Central memory CD8-positive, alpha-beta T cell (primary cell): ENCODE data around the gene HIRIP3.

Experiments
- ATAC-seq: fragments of 150-1000 bp; cut with Tn5 transposase; replicated peaks from 2 replicates; pipeline ENCODE4 v1.10.0; 2022; ENCODE audit warnings: mild to moderate bottlenecking, moderate FRiP score, moderate number of reproducible peaks; ENCODE audit not compliant: poor library complexity, severe bottlenecking; ENCODE audit errors: extremely low read depth
- DNase-seq, 2 donors: peaks; one replicate each; pipeline ENCODE4 v3.0.0; 2021; ENCODE audit warnings: low spot score in 2 of 2
- H3K27ac Mint-ChIP-seq: one replicate; pipeline ENCODE4 v1.8.0; 2022; ENCODE audit warnings: low read depth, mild to moderate bottlenecking, moderate library complexity, mixed read lengths
- H3K27me3 Mint-ChIP-seq: one replicate; pipeline ENCODE4 v1.8.0; 2022; ENCODE audit warnings: mixed read lengths
- H3K36me3 Mint-ChIP-seq: one replicate; pipeline ENCODE4 v1.8.0; 2022; ENCODE audit warnings: mild to moderate bottlenecking, moderate library complexity, mixed read lengths; ENCODE audit not compliant: insufficient read depth
- H3K4me1 Mint-ChIP-seq: one replicate; pipeline ENCODE4 v1.8.0; 2022; ENCODE audit warnings: mixed read lengths
- H3K4me3 Mint-ChIP-seq: one replicate; pipeline ENCODE4 v1.8.0; 2022; ENCODE audit warnings: mild to moderate bottlenecking, moderate library complexity, mixed read lengths
- H3K9me3 Mint-ChIP-seq: one replicate; pipeline ENCODE4 v1.8.0; 2022; ENCODE audit warnings: mixed read lengths

Gene HIRIP3

GRCh38 chr16:29990883-29991570, 4.4 kb downstream of the HIRIP3 start:
- H3K27ac Mint-ChIP-seq, result no peak overlapping the region
- no peak for DNase-seq
- ATAC-seq, result no peak
- H3K27me3 Mint-ChIP-seq, result no peaks in the 10 kb centered on the region
- H3K36me3 Mint-ChIP-seq, result peaks cover 25% of the 10 kb centered on the region
- no peaks in the 10 kb centered on the region for H3K9me3 Mint-ChIP-seq
- peaks cover 20% of the 10 kb centered on the region for H3K4me1 Mint-ChIP-seq
- H3K4me3 Mint-ChIP-seq, result no peak overlapping the region

DNA sequence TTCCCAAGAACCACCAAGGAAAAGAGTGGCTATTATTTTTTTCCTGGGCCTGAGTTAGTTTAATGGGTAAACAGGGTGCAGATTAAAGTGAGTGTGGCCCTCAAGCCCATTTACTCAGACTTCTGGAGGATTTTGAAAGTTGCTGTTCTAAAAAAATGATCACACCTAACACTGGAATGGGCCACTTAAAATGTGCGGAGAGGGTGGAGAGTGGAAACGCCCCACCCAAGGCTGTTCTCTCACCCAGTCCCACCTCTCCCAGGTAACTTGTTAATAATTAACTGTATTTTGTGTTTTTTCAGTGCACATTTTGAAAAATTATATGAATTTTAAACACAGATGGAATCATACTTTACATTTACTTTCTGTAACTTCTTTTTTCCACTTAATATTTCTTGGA, 5.4 kb downstream of the HIRIP3 start:
- H3K36me3 Mint-ChIP-seq, result peaks cover 20% of the 10 kb centered on the region
- DNase-seq (no peak), ATAC-seq (no peak)
- H3K9me3 Mint-ChIP-seq, result no peaks in the 10 kb centered on the region
- H3K4me3 Mint-ChIP-seq, result no peak overlapping the region
- H3K27me3 Mint-ChIP-seq, result no peaks in the 10 kb centered on the region
- H3K27ac Mint-ChIP-seq, result no peak overlapping the region
- H3K4me1 Mint-ChIP-seq, result peaks cover 13% of the 10 kb centered on the region

DNA sequence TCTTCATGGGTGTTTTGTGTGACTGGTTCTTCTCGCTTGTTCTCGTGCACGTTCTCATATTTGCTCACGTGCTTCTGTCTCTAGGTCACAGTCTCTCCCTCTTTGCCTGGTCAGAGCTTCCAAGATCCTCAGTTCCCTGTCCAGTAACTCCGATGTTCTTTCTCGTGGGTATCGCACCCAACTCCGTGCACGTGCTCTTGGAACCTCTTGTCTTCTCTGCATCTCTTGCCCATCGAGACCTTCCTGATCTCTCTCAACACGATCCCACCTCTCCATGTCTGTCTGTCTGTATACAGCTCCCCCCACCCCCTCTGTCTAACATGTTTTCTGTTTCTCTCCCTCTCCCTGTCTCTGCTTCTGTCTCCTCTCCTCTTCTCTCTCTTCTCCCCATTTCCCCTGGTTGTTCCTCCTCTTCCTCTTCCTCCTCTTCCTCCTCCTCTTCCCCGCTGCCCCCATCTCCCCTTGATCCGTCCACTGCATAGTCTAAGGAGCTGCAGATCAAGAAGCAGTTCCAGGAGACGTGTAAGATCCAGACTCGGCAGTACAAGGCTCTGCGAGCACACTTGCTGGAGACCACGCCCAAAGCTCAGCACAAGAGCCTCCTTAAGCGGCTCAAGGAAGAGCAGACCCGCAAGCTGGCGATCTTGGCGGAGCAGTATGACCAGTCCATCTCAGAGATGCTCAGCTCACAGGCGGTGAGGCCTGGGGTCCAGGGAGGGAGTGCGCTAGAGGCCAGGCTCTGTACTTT, 6.1 kb downstream of the HIRIP3 start:
- Mint-ChIP-seq H3K9me3 (no peaks in the 10 kb centered on the region), H3K36me3 (peaks cover 22% of the 10 kb centered on the region), H3K27ac (peak overlapping the region; percentile 12), H3K4me3 (no peak overlapping the region), H3K27me3 (no peaks in the 10 kb centered on the region), H3K4me1 (peaks cover 5% of the 10 kb centered on the region)
- ATAC-seq (no peak), DNase-seq (no peak)

GRCh38 chr16:29988346-29989075, 6.9 kb downstream of the HIRIP3 start:
- DNase-seq (no peak), ATAC-seq (no peak)
- H3K27me3 Mint-ChIP-seq, result no peaks in the 10 kb centered on the region
- no peak overlapping the region for H3K4me3 Mint-ChIP-seq
- H3K9me3 Mint-ChIP-seq, result no peaks in the 10 kb centered on the region
- peaks cover 22% of the 10 kb centered on the region for H3K36me3 Mint-ChIP-seq
- H3K4me1 Mint-ChIP-seq, result peaks cover 3% of the 10 kb centered on the region
- H3K27ac Mint-ChIP-seq, result peak overlapping the region; percentile 12

DNA sequence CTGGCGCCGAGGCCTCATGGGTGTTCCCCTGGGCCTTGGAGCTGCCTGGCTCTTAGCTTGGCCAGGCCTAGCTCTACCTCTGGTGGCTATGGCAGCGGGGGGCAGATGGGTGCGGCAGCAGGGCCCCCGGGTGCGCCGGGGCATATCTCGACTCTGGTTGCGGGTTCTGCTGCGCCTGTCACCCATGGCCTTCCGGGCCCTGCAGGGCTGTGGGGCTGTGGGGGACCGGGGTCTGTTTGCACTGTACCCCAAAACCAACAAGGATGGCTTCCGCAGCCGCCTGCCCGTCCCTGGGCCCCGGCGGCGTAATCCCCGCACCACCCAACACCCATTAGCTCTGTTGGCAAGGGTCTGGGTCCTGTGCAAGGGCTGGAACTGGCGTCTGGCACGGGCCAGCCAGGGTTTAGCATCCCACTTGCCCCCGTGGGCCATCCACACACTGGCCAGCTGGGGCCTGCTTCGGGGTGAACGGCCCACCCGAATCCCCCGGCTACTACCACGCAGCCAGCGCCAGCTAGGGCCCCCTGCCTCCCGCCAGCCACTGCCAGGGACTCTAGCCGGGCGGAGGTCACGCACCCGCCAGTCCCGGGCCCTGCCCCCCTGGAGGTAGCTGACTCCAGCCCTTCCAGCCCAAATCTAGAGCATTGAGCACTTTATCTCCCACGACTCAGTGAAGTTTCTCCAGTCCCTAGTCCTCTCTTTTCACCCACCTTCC, 7.9 kb downstream of the HIRIP3 start:
- peaks cover 26% of the 10 kb centered on the region for H3K36me3 Mint-ChIP-seq
- no peak for ATAC-seq
- H3K27me3 Mint-ChIP-seq, result no peaks in the 10 kb centered on the region
- no peaks in the 10 kb centered on the region for H3K9me3 Mint-ChIP-seq
- no peak for DNase-seq
- H3K4me3 Mint-ChIP-seq, result no peak overlapping the region
- H3K4me1 Mint-ChIP-seq, result peaks cover 5% of the 10 kb centered on the region
- H3K27ac Mint-ChIP-seq, result peak overlapping the region; percentile 12

- DNase-seq, result no peak
- Mint-ChIP-seq H3K4me1 (peaks cover 5% of the 10 kb centered on the region), H3K9me3 (no peaks in the 10 kb centered on the region), H3K27me3 (no peaks in the 10 kb centered on the region), H3K4me3 (no peak overlapping the region), H3K36me3 (peaks cover 24% of the 10 kb centered on the region), H3K27ac (no peak overlapping the region)
- ATAC-seq, result no peak
Observed at GRCh38 chr16:29986931-29987330, 8.5 kb downstream of the HIRIP3 start.

DNA sequence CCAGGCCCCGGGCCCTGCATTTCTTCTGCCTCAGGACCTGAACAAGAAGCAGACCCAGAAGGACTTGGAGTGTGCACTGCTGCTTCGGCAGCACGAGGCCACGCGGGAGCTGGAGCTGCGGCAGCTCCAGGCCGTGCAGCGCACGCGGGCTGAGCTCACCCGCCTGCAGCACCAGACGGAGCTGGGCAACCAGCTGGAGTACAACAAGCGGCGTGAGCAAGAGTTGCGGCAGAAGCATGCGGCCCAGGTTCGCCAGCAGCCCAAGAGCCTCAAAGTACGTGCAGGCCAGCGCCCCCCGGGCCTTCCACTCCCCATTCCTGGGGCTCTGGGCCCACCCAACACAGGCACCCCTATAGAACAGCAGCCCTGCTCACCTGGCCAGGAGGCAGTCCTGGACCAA, 9.2 kb downstream of the HIRIP3 start:
- peaks cover 23% of the 10 kb centered on the region for H3K36me3 Mint-ChIP-seq
- H3K27ac Mint-ChIP-seq, result no peak overlapping the region
- H3K9me3 Mint-ChIP-seq, result no peaks in the 10 kb centered on the region
- ATAC-seq (no peak), DNase-seq (no peak)
- no peaks in the 10 kb centered on the region for H3K27me3 Mint-ChIP-seq
- H3K4me3 Mint-ChIP-seq, result no peak overlapping the region
- peaks cover 5% of the 10 kb centered on the region for H3K4me1 Mint-ChIP-seq

GRCh38 chr16:29985271-29985811, 10.1 kb downstream of the HIRIP3 start:
- Mint-ChIP-seq H3K4me1 (peaks cover 5% of the 10 kb centered on the region), H3K9me3 (no peaks in the 10 kb centered on the region), H3K27me3 (no peaks in the 10 kb centered on the region), H3K36me3 (peaks cover 25% of the 10 kb centered on the region), H3K27ac (no peak overlapping the region), H3K4me3 (no peak overlapping the region)
- ATAC-seq (no peak), DNase-seq (no peak)

DNA sequence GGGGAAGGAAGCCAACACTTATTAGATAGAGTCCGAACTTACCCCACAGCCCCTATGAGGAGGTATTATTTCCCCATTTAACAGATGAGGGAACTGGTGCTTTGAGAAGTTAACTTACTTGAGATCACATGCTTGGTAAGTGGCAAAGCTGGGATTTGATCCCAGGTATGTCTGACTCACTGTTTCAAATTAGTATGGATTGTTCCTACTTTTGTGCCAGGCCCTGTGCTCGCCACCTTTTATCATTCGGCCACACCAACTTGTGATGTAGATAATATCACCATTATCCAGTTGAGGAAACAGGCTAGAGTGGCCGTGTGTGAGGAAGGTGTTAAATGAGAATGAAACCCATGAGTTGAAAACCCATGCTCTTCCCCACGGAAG, 10.7 kb downstream of the HIRIP3 start:
- ATAC-seq (no peak), DNase-seq (no peak)
- H3K4me3 Mint-ChIP-seq, result no peak overlapping the region
- no peak overlapping the region for H3K27ac Mint-ChIP-seq
- no peaks in the 10 kb centered on the region for H3K9me3 Mint-ChIP-seq
- H3K27me3 Mint-ChIP-seq, result no peaks in the 10 kb centered on the region
- peaks cover 27% of the 10 kb centered on the region for H3K36me3 Mint-ChIP-seq
- H3K4me1 Mint-ChIP-seq, result peaks cover 5% of the 10 kb centered on the region

DNA sequence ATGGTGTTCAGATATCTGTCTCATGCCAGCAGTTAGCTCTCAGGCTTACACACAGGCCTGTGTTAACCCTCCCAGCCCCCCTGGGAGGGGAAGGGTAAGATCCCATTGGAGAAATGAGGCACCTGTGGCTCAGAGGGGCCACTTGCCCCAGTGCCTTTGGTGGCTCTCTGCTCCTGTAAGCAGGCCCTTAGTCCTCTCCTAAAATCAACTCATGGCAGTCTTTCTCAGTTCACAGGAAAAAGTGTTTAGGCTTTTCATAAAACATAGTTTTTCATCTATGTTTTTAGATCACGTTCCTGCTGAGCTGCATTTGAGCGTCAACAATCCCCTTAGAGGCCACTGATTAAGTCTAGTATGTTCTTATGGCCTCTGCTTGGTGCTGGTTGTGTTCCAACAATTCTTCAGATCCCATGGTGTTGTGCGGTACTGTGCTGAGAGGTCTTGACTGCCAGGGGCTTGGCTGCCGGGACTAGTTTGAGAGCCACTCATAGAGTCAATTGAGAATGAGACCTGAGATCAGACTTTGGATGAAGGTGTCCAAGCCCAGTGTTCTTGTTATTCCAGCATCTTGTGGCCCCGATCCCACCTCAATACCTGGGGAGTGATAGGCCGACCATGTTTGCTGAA, 11.2 kb downstream of the HIRIP3 start:
- Mint-ChIP-seq H3K27ac (no peak overlapping the region), H3K4me1 (peaks cover 5% of the 10 kb centered on the region), H3K4me3 (no peak overlapping the region), H3K9me3 (no peaks in the 10 kb centered on the region), H3K27me3 (no peaks in the 10 kb centered on the region), H3K36me3 (peaks cover 28% of the 10 kb centered on the region)
- ATAC-seq, result no peak
- no peak for DNase-seq

DNA sequence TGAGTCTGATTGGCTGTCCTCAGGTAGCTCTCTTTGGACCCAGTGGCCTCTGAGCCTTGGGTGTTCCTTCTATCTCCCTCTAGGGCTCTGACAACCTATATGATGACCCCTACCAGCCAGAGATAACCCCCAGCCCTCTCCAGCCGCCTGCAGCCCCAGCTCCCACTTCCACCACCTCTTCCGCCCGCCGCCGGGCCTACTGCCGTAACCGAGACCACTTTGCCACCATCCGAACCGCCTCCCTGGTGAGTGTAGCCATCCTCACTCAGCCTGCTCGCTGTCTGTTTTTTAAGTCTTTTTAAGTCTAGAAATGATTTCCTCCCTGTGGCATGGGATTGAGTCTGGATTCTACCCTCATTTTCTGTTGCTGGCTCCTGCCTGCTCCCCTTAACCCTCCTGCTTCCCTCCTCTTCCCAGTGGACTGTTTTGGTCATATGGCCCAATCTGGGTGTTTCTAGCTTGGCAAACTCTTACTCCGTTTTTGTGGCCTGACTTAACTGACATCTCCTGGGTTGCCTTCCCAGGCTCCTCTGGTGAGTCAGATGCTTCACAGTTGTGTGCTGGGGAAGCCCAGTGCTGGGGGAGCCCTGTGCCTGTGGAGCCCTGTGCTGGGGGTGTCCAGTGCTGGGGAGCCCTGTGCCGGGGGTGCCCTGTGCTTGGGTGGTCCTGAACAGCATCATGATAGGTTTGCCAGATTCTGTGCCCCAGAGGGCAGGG, 11.8 kb downstream of the HIRIP3 start:
- Mint-ChIP-seq H3K9me3 (no peaks in the 10 kb centered on the region), H3K27ac (no peak overlapping the region), H3K4me1 (peaks cover 5% of the 10 kb centered on the region), H3K36me3 (peaks cover 30% of the 10 kb centered on the region), H3K4me3 (no peak overlapping the region), H3K27me3 (no peaks in the 10 kb centered on the region)
- ATAC-seq, result no peak
- DNase-seq, result no peak
